PC-3 (cell line): ENCODE data around the gene MMP12. TPM values are rescaled to one million over a fixed set of nuclear protein-coding genes. Genes with fewer than 3 reads are reported as not detected.

Source experiments
- ATAC-seq: fragments of 200-7000 bp; cut with Tn5 transposase; 2 replicates; pipeline ENCODE4 v1.9.1; 2020; ENCODE audit warnings: mild to moderate bottlenecking, moderate library complexity
- BruUV-seq: library from RNA; stranded (reverse); fragments of 400-500 nt; replicated peaks from 2 replicates; lab custom pipeline; 2021; lab: Mats Ljungman, UMichigan
- CTCF ChIA-PET: fragments of 300-600 bp; sonication (Branson Sonifier 250); formaldehyde crosslinking; loops from one replicate; lab custom pipeline; 2022; ENCODE audit warnings: antibody characterized with exemption; lab: Charles Lee
- POLR2A ChIA-PET: fragments of 300-600 bp; sonication (Branson Sonifier 250); formaldehyde crosslinking; loops from one replicate; lab custom pipeline; 2022; ENCODE audit warnings: antibody characterized with exemption; ENCODE audit not compliant: unreplicated experiment; lab: Charles Lee
- DNase-seq: peaks from one replicate; pipeline ENCODE4 v3.0.0-alpha.2; 2015
- H2AFZ ChIP-seq: fragments of 300-600 bp; sonication (generic); 2 replicates; pipeline ENCODE4 v1.6.0; 2016; ENCODE audit warnings: antibody characterized with exemption, low read length
- H3F3A ChIP-seq: fragments of 300-600 bp; sonication (generic); one replicate; pipeline ENCODE4 v1.6.0; 2017; ENCODE audit warnings: antibody characterized with exemption, low read length, control low read depth, mild to moderate bottlenecking; ENCODE audit not compliant: unreplicated experiment
- H3K27ac ChIP-seq: fragments of 300-600 bp; sonication (generic); 2 replicates; pipeline ENCODE4 v1.5.1; 2016; ENCODE audit warnings: mild to moderate bottlenecking, low read length
- H3K27me3 ChIP-seq: fragments of 300-600 bp; sonication (generic); 2 replicates; pipeline ENCODE4 v1.6.1; 2016; ENCODE audit warnings: low read length, mixed read lengths
- H3K36me3 ChIP-seq: fragments of 300-600 bp; sonication (generic); 2 replicates; pipeline ENCODE4 v1.6.1; 2016; ENCODE audit warnings: low read depth, mixed run types, low read length, mixed read lengths
- H3K4me1 ChIP-seq: fragments of 300-600 bp; sonication (generic); 2 replicates; pipeline ENCODE4 v1.5.1; 2016; ENCODE audit warnings: low read length; ENCODE audit not compliant: insufficient read depth
- H3K4me2 ChIP-seq: fragments of 300-600 bp; sonication (generic); 2 replicates; pipeline ENCODE4 v1.6.0; 2016; ENCODE audit warnings: low read length
- H3K4me3 ChIP-seq: fragments of 300-600 bp; sonication (generic); 2 replicates; pipeline ENCODE4 v1.5.1; 2016; ENCODE audit warnings: mild to moderate bottlenecking, low read length, mixed read lengths
- H3K79me2 ChIP-seq: fragments of 300-600 bp; sonication (generic); 2 replicates; pipeline ENCODE4 v1.6.1; 2017; ENCODE audit warnings: low read length, mixed read lengths
- H3K9ac ChIP-seq: fragments of 300-600 bp; sonication (generic); 2 replicates; pipeline ENCODE4 v1.6.0; 2016; ENCODE audit warnings: mild to moderate bottlenecking, low read length
- H3K9me2 ChIP-seq: fragments of 300-600 bp; sonication (generic); replicated peaks from 2 replicates; pipeline ENCODE4 v1.6.1; 2016; ENCODE audit warnings: mixed run types, low read length, mixed read lengths
- H3K9me3 ChIP-seq: fragments of 300-600 bp; sonication (generic); 2 replicates; pipeline ENCODE4 v1.6.1; 2016; ENCODE audit warnings: low read length, mixed read lengths
- H4K20me1 ChIP-seq: fragments of 300-600 bp; sonication (generic); 2 replicates; pipeline ENCODE4 v1.6.1; 2016; ENCODE audit warnings: low read length, mixed read lengths
- EZH2 ChIP-seq: fragments of 300-600 bp; sonication (generic); IDR thresholded peaks from one replicate; pipeline ENCODE4 v1.6.1; 2017; ENCODE audit warnings: antibody characterized with exemption, mild to moderate bottlenecking, low read length; ENCODE audit not compliant: unreplicated experiment
- EZH2phosphoT487 ChIP-seq: fragments of 300-600 bp; sonication (generic); IDR thresholded peaks from 2 replicates; pipeline ENCODE4 v1.6.1; 2018; ENCODE audit warnings: mild to moderate bottlenecking, antibody characterized with exemption, low read length, borderline replicate concordance
- intact Hi-C: fragments of 100-400 bp; cut with micrococcal nuclease; formaldehyde crosslinking; loops from 2 replicates; pipeline ENCODE4 v1.9.0; 2023
- total RNA-seq: library from RNA; depleted of rRNA; stranded (reverse); fragments of >200 nt; gene quantifications from 2 replicates; pipeline ENCODE4 v1.2.3, GENCODE V29; 2014
- TF ChIP-seq, protein P1 (sequence below): fragments of 300-600 bp; sonication (generic); conservative IDR thresholded peaks from 2 replicates; pipeline ENCODE4 v1.5.1; 2017; ENCODE audit warnings: antibody characterized with exemption, low read depth, mild to moderate bottlenecking, low read length

Gene MMP12
- total RNA-seq, 1 experiment from 2014 or later: not detected

DNA sequence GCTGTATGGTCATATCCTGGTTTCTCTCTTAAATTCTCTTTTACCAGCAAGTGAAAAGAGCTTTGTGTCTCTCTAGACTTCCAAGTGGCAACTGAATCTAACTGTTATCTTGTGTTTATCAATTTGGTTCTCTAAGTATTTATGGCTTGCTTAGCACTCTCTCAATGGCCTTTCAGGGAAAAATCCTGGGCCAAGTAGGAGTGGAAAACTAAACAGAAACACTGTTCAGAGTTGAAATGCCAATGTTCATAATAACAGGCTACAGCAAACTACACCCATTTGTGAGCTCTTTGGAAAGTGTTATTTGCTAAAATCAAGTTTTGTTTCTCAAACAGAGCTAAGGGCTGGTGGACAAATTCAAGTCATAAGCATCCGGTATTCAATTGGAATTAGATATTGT, 10.1 kb downstream of the MMP12 start:
- no peak overlapping the region for H3K27ac ChIP-seq
- no peaks in the 10 kb centered on the region for H3K27me3 ChIP-seq
- H3K9me2 ChIP-seq: no peaks in the 10 kb centered on the region
- no peaks in the 10 kb centered on the region for H3K36me3 ChIP-seq
- no peaks in the 10 kb centered on the region for H3K9me3 ChIP-seq
- no peaks in the 10 kb centered on the region for H3F3A ChIP-seq
- H3K4me1 ChIP-seq: peaks cover 7% of the 10 kb centered on the region
- BruUV-seq: no TSS peak
- ChIA-PET POLR2A (interaction anchor here (0.6 kb wide), 1 partner anchor 34 kb away, joined by 4 read pairs; no protein-coding TSS in a partner anchor), CTCF (no interaction called here)
- H4K20me1 ChIP-seq: no peaks in the 10 kb centered on the region
- no peak overlapping the region for H3K4me3 ChIP-seq
- TF ChIP-seq, protein P1, sequence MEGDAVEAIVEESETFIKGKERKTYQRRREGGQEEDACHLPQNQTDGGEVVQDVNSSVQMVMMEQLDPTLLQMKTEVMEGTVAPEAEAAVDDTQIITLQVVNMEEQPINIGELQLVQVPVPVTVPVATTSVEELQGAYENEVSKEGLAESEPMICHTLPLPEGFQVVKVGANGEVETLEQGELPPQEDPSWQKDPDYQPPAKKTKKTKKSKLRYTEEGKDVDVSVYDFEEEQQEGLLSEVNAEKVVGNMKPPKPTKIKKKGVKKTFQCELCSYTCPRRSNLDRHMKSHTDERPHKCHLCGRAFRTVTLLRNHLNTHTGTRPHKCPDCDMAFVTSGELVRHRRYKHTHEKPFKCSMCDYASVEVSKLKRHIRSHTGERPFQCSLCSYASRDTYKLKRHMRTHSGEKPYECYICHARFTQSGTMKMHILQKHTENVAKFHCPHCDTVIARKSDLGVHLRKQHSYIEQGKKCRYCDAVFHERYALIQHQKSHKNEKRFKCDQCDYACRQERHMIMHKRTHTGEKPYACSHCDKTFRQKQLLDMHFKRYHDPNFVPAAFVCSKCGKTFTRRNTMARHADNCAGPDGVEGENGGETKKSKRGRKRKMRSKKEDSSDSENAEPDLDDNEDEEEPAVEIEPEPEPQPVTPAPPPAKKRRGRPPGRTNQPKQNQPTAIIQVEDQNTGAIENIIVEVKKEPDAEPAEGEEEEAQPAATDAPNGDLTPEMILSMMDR: no peak
- no peak for TF ChIP-seq EZH2
- no peak for TF ChIP-seq EZH2phosphoT487
- H2AFZ ChIP-seq: no peak overlapping the region
- H3K79me2 ChIP-seq: no peaks in the 10 kb centered on the region
- ATAC-seq: no peak
- no peak for DNase-seq
- H3K9ac ChIP-seq: no peak overlapping the region
- H3K4me2 ChIP-seq: no peak overlapping the region
- intact Hi-C loops: no loop called here

DNA sequence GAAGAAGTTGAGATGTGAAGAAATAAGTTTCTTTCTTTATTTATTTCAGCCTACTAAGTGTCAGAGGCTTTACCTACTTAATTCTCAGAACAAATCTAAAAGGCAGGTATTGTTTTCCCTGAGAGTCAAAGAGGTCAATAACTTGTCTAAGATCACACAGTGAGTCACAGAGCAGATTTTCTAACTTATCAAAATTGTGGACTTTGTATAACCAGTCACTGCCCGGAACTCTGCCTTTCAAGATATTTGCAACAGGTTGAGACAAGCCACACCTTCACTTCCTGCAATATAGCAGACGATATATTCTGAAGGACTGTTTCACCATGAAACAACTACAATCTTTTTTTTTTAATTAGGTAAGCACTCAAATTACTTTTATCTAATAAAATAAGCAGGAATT, 20.8 kb downstream of the MMP12 start:
- Histone ChIP-seq H3K27ac (no peak overlapping the region), H3K9me2 (no peaks in the 10 kb centered on the region), H3K4me3 (no peak overlapping the region), H3K79me2 (no peaks in the 10 kb centered on the region), H3K4me2 (no peak overlapping the region), H3K36me3 (no peaks in the 10 kb centered on the region), H3K9ac (no peak overlapping the region), H3K27me3 (no peaks in the 10 kb centered on the region), H3K4me1 (peaks cover 28% of the 10 kb centered on the region), H4K20me1 (no peaks in the 10 kb centered on the region), H2AFZ (no peak overlapping the region), H3K9me3 (no peaks in the 10 kb centered on the region), H3F3A (no peaks in the 10 kb centered on the region)
- DNase-seq (no peak), ATAC-seq (no peak)
- intact Hi-C loops: no loop called here
- ChIA-PET POLR2A (no interaction called here), CTCF (no interaction called here)
- BruUV-seq: no TSS peak
- TF ChIP-seq EZH2phosphoT487 (no peak), EZH2 (no peak)
- TF ChIP-seq, protein P1: no peak

DNA sequence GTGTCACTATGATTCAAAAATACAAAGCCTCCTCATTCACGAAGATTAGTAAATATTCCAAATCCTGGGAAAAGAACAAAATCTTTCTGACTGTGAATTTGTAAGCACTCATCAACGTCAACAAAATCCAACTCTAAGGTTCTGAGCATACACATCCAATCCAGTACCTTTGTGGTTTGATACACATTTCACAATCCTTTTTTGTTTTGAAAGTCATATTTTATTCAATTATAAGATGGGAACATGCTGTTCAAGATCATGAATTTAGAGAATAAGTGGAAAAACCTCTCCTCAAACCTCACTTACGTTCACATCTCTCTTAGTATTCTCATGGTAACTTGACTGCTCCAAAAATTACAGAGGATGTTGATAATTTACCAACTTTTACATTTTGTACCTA, 21.7 kb downstream of the MMP12 start:
- no peak overlapping the region for H3K9ac ChIP-seq
- BruUV-seq: no TSS peak
- H3K36me3 ChIP-seq: no peaks in the 10 kb centered on the region
- POLR2A ChIA-PET: no interaction called here
- DNase-seq (no peak), ATAC-seq (no peak)
- no peaks in the 10 kb centered on the region for H3K27me3 ChIP-seq
- H2AFZ ChIP-seq: no peak overlapping the region
- no peaks in the 10 kb centered on the region for H3K79me2 ChIP-seq
- intact Hi-C loops: no loop called here
- TF ChIP-seq, protein P1: no peak
- TF ChIP-seq EZH2 (no peak), EZH2phosphoT487 (no peak)
- H3K4me3 ChIP-seq: no peak overlapping the region
- CTCF ChIA-PET: no interaction called here
- H3K9me2 ChIP-seq: no peaks in the 10 kb centered on the region
- peaks cover 32% of the 10 kb centered on the region for H3K4me1 ChIP-seq
- H3K4me2 ChIP-seq: no peak overlapping the region
- H3K27ac ChIP-seq: no peak overlapping the region
- no peaks in the 10 kb centered on the region for H3F3A ChIP-seq
- no peaks in the 10 kb centered on the region for H4K20me1 ChIP-seq
- H3K9me3 ChIP-seq: no peaks in the 10 kb centered on the region
